ENCODE measurements around the gene FMNL3.

Gene FMNL3

GRCh38 chr12:49664167-49664566, 43.0 kb downstream of the FMNL3 start:
- DNase-seq (ENCODE audit: low spot score) = no peak
- in situ Hi-C loops (cut with MboI; ENCODE audit: low sequenced_read_pairs, unreplicated experiment) = no loop called here
- no peak for TF ChIP-seq CTCF (IDR thresholded peaks at IDR 0.05; ENCODE audit: borderline replicate concordance, control extremely low read depth, extremely low read depth, insufficient read depth, missing control alignments)

DNA sequence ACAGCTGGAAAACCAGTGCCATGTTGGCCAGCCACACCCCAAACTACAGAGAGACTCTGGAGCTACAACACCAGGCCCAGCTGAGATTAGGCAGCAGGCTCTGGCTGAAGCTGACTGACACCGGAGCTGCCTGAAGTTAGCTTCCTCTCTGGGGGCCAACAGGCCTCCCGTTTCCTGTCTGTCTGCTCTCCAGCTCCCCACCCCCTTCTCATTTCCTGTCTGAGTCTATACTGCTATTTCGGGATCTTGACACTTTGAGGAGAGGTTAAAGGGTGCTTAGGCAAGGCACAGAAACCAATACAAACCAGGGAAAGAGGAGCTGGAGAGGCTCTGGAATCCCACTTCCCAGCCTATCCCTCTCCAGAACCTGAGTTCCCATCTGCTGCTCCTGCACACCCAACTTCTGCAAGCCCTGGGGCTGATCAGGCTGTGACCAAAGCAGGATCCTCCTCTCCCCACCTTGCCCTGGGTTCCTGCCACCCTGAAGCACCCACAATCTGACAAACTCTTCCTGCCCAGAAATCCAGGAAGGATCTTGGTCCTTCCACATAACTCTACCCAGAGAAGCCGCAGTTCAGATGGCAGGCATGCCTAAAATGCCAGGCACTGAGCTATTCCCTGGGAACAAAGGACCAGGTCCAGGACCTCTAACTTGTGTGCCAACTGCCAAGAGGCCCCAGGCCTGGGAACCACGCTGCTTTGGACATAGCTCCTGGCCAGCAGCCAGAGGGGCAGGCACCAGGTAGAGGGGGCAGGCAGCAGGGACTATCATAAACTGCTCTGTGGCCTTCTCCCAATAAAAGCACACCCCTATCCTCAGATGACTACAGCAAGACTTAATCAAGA, 44.0 kb downstream of the FMNL3 start:
- in situ Hi-C loops (cut with MboI; ENCODE audit: low sequenced_read_pairs, unreplicated experiment) = no loop called here
- peak; percentile 88 for DNase-seq (ENCODE audit: low spot score)
- TF ChIP-seq CTCF (IDR thresholded peaks at IDR 0.05; ENCODE audit: borderline replicate concordance, control extremely low read depth, extremely low read depth, insufficient read depth, missing control alignments) = no peak

DNA sequence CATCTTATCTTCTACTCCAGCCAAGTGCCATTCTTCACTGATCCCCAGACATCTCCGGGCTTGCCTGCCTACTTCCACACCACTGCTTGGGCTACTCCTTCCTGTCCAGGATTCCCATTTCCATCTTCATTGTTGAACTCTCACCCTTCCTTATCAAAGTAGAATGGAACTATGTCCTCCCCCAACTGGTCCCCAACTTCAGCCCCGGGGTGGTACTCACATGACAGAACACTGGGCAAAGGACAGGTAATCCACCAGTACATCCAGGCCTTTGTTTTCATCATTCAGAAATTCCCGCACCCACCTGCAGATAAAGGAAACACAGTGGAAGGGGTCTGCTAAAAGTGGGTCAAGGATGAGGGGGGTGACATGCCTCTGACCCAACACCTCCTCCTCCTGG, 45.5 kb downstream of the FMNL3 start:
- TF ChIP-seq CTCF (IDR thresholded peaks at IDR 0.05; ENCODE audit: borderline replicate concordance, control extremely low read depth, extremely low read depth, insufficient read depth, missing control alignments) = no peak
- no peak for DNase-seq (ENCODE audit: low spot score)
- in situ Hi-C loops (cut with MboI; ENCODE audit: low sequenced_read_pairs, unreplicated experiment) = no loop called here

- in situ Hi-C loops (cut with MboI; ENCODE audit: low sequenced_read_pairs, unreplicated experiment) = no loop called here
- TF ChIP-seq CTCF (IDR thresholded peaks at IDR 0.05; ENCODE audit: borderline replicate concordance, control extremely low read depth, extremely low read depth, insufficient read depth, missing control alignments) = no peak
- peak; percentile 65 for DNase-seq (ENCODE audit: low spot score)
Observed at GRCh38 chr12:49661191-49661590, 46.0 kb downstream of the FMNL3 start.

DNA sequence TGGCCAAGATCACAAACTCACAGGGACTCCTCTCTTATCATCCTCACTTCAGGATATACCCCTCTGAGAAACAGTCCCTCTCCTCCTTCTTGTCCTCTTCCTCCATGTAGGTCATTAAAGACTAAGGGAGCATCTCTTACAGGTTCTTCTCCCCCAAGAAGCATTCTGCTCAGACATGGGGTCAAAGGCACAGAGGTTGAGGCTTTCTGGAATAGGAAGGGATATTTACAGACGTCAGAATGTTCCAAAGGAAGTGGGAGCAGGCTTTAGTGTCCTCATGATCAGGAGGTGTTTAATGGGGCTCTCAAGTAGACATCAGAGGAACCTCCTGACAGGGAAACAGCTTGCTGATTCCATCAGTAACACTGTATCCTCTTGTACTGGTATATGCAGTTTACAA, 47.5 kb downstream of the FMNL3 start:
- no peak for TF ChIP-seq CTCF (IDR thresholded peaks at IDR 0.05; ENCODE audit: borderline replicate concordance, control extremely low read depth, extremely low read depth, insufficient read depth, missing control alignments)
- in situ Hi-C loops (cut with MboI; ENCODE audit: low sequenced_read_pairs, unreplicated experiment) = no loop called here
- no peak for DNase-seq (ENCODE audit: low spot score)

DNA sequence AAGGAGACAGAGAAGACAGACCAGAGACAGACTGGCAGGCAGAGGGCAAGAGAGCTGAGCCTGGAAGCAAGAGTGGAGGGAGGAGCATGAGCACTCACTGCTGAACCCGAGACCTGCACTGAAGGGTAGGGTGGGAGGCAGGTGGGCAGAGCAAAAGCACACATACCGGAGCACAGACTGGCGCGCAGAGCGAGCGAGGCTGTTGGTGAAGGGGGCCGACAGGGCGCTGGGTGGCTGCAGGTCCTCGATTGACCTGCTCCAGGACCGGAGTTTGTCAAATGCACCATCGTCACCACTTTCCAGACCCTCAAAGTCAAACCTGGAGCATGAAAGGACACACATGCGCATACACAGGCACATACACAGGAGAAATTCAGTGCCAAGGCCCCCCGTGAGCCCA, 48.9 kb downstream of the FMNL3 start:
- in situ Hi-C loops (cut with MboI; ENCODE audit: low sequenced_read_pairs, unreplicated experiment) = no loop called here
- DNase-seq (ENCODE audit: low spot score) = no peak
- TF ChIP-seq CTCF (IDR thresholded peaks at IDR 0.05; ENCODE audit: borderline replicate concordance, control extremely low read depth, extremely low read depth, insufficient read depth, missing control alignments) = no peak
